ENCODE data around the gene SNX5. TPM values are rescaled to one million over a fixed set of nuclear protein-coding genes. Genes with fewer than 3 reads are reported as not detected.

SNX5 gene
- total RNA-seq, 1 donor from 2014 or later: 106 TPM

DNA sequence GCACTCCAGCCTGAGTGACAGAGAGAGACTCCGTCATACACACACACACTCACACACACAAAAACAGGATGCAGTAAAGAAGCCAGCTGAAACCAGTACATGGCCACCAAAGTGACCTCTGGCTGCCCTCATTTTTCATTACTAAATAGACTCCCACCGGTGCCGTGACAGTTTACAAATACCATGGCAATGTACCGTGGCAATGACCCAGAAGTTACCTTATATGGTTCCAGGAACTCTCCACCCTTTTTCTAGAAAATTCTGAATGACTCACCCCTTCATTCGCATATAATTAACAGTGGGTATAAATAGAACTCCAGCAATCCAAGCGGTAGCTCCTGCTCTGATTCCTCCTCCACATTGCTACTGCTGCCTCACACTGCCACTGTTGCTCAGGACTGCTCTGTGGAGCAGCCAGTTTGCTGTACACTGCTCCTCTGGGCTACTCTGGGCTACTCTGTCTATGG lies 57.7 kb downstream of the SNX5 start:
- Mint-ChIP-seq H3K27ac (no peak overlapping the region), H3K4me3 (ENCODE audit: low read depth) (no peak overlapping the region), H3K9me3 (ENCODE audit: low read depth) (peaks cover 6% of the 10 kb centered on the region), H3K36me3 (ENCODE audit: insufficient read depth) (no peaks in the 10 kb centered on the region), H3K4me1 (ENCODE audit: low read depth) (peaks cover 6% of the 10 kb centered on the region), H3K27me3 (peaks cover 8% of the 10 kb centered on the region)
- DNase-seq (ENCODE audit: low spot score, unreplicated experiment): no peak
- TF ChIP-seq CTCF (IDR thresholded peaks at IDR 0.05; ENCODE audit: unreplicated experiment): no peak

GRCh38 chr20:17909869-17910321 lies 58.7 kb downstream of the SNX5 start:
- Mint-ChIP-seq H3K9me3 (ENCODE audit: low read depth) (peaks cover 6% of the 10 kb centered on the region), H3K4me3 (ENCODE audit: low read depth) (no peak overlapping the region), H3K27ac (no peak overlapping the region), H3K36me3 (ENCODE audit: insufficient read depth) (no peaks in the 10 kb centered on the region), H3K27me3 (peaks cover 8% of the 10 kb centered on the region), H3K4me1 (ENCODE audit: low read depth) (peaks cover 6% of the 10 kb centered on the region)
- no peak for DNase-seq (ENCODE audit: low spot score, unreplicated experiment)
- TF ChIP-seq CTCF (IDR thresholded peaks at IDR 0.05; ENCODE audit: unreplicated experiment): no peak

- no peak for TF ChIP-seq CTCF (IDR thresholded peaks at IDR 0.05; ENCODE audit: unreplicated experiment)
- no peak for DNase-seq (ENCODE audit: low spot score, unreplicated experiment)
- H3K27me3 Mint-ChIP-seq: peaks cover 11% of the 10 kb centered on the region
- H3K4me1 Mint-ChIP-seq (ENCODE audit: low read depth): no peaks in the 10 kb centered on the region
- H3K4me3 Mint-ChIP-seq (ENCODE audit: low read depth): no peak overlapping the region
- no peaks in the 10 kb centered on the region for H3K9me3 Mint-ChIP-seq (ENCODE audit: low read depth)
- H3K27ac Mint-ChIP-seq: no peak overlapping the region
- H3K36me3 Mint-ChIP-seq (ENCODE audit: insufficient read depth): no peaks in the 10 kb centered on the region
Measured at GRCh38 chr20:17905544-17905943, 63.0 kb downstream of the SNX5 start.

DNA sequence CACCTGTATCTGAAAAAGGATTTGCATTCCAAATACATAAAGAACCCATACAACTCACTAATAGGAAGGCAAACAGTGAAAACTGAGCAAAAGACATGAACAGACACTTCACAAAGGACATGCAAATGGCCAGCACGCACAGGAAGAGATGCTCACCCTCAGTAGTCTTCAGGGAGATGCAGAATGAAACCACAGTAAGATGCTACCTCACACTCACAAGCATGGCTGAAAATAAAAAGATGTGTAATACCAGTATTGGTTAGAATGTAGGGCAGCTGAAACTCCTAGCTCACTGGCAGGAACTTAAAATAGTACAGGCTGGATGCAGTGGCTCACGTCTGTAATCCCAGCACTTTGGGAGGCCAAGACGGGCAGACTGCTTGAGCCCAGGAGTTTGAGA lies 64.6 kb downstream of the SNX5 start:
- DNase-seq (ENCODE audit: low spot score, unreplicated experiment): no peak
- Mint-ChIP-seq H3K27ac (no peak overlapping the region), H3K4me3 (ENCODE audit: low read depth) (no peak overlapping the region), H3K27me3 (peaks cover 11% of the 10 kb centered on the region), H3K9me3 (ENCODE audit: low read depth) (no peaks in the 10 kb centered on the region), H3K36me3 (ENCODE audit: insufficient read depth) (no peaks in the 10 kb centered on the region), H3K4me1 (ENCODE audit: low read depth) (no peaks in the 10 kb centered on the region)
- TF ChIP-seq CTCF (IDR thresholded peaks at IDR 0.05; ENCODE audit: unreplicated experiment): no peak

- Mint-ChIP-seq H3K27me3 (peaks cover 14% of the 10 kb centered on the region), H3K4me3 (ENCODE audit: low read depth) (no peak overlapping the region), H3K4me1 (ENCODE audit: low read depth) (no peaks in the 10 kb centered on the region), H3K27ac (no peak overlapping the region), H3K36me3 (ENCODE audit: insufficient read depth) (peaks cover 1% of the 10 kb centered on the region), H3K9me3 (ENCODE audit: low read depth) (peaks cover 3% of the 10 kb centered on the region)
- DNase-seq (ENCODE audit: low spot score, unreplicated experiment): no peak
- TF ChIP-seq CTCF (IDR thresholded peaks at IDR 0.05; ENCODE audit: unreplicated experiment): no peak
Measured at GRCh38 chr20:17902531-17903083, 66.0 kb downstream of the SNX5 start.
